Hepatocyte (in vitro differentiated cells): ENCODE results near the gene CYP4X1. TPM values are rescaled to one million over a fixed set of nuclear protein-coding genes. Genes with fewer than 3 reads are reported as not detected.
"Not testable (repeated sequence)": the region's sequence is repeated elsewhere in the genome, so short reads cannot be mapped to it uniquely, and the experiment has no call there.

Source experiments
- DNase-seq: peaks from one replicate; pipeline ENCODE4 v3.0.0-alpha.2; 2016; ENCODE audit warnings: low spot score
- H2AFZ ChIP-seq: fragments of 200-600 bp; sonication (generic); 2 replicates; pipeline ENCODE4 v1.6.0; 2016; ENCODE audit warnings: antibody characterized with exemption, mild to moderate bottlenecking
- H3K27ac ChIP-seq: fragments of 200-600 bp; sonication (generic); 2 replicates; pipeline ENCODE4 v1.5.1; 2016; ENCODE audit warnings: mild to moderate bottlenecking
- H3K27me3 ChIP-seq: fragments of 200-600 bp; sonication (generic); 2 replicates; pipeline ENCODE4 v1.6.1; 2016
- H3K36me3 ChIP-seq: fragments of 200-600 bp; sonication (generic); replicated peaks from 2 replicates; pipeline ENCODE4 v1.5.1; 2016; ENCODE audit warnings: low read depth; ENCODE audit not compliant: insufficient read depth
- H3K4me1 ChIP-seq: fragments of 200-600 bp; sonication (generic); 2 replicates; pipeline ENCODE4 v1.5.1; 2016; ENCODE audit warnings: mild to moderate bottlenecking, moderate library complexity; ENCODE audit not compliant: insufficient read depth
- H3K4me2 ChIP-seq: fragments of 200-600 bp; sonication (generic); 2 replicates; pipeline ENCODE4 v1.6.0; 2016
- H3K4me3 ChIP-seq: fragments of 200-600 bp; sonication (generic); 2 replicates; pipeline ENCODE4 v1.5.1; 2016; ENCODE audit warnings: mild to moderate bottlenecking
- H3K79me2 ChIP-seq: fragments of 200-600 bp; sonication (generic); 2 replicates; pipeline ENCODE4 v1.6.0; 2017; ENCODE audit warnings: mild to moderate bottlenecking
- H3K9me2 ChIP-seq: fragments of 200-600 bp; sonication (generic); replicated peaks from 2 replicates; pipeline ENCODE4 v1.6.0; 2017; ENCODE audit warnings: mild to moderate bottlenecking; ENCODE audit not compliant: insufficient read depth
- H3K9me3 ChIP-seq: fragments of 200-600 bp; sonication (generic); 2 replicates; pipeline ENCODE4 v1.5.1; 2016; ENCODE audit warnings: low read depth, mild to moderate bottlenecking
- H4K20me1 ChIP-seq: fragments of 200-600 bp; sonication (generic); 2 replicates; pipeline ENCODE4 v1.6.0; 2016; ENCODE audit warnings: mild to moderate bottlenecking; ENCODE audit not compliant: insufficient read depth, poor library complexity, severe bottlenecking
- CTCF ChIP-seq: fragments of 200-600 bp; sonication (generic); IDR thresholded peaks from 2 replicates; pipeline ENCODE4 v1.5.1; 2016; ENCODE audit warnings: antibody characterized with exemption, mild to moderate bottlenecking; ENCODE audit not compliant: poor library complexity
- EZH2 ChIP-seq: fragments of 200-600 bp; sonication (generic); IDR thresholded peaks from 2 replicates; pipeline ENCODE4 v1.6.1; 2016; ENCODE audit warnings: antibody characterized with exemption, mild to moderate bottlenecking, borderline replicate concordance
- EZH2phosphoT487 ChIP-seq: fragments of 200-600 bp; sonication (generic); IDR thresholded peaks from one replicate; pipeline ENCODE4 v1.6.1; 2018; ENCODE audit warnings: antibody characterized with exemption, mild to moderate bottlenecking, low read depth, moderate library complexity; ENCODE audit not compliant: unreplicated experiment, severe bottlenecking
- WGBS: methylation state at CpG from one replicate; pipeline ENCODE4 v1.1.6; 2016; ENCODE audit warnings: low lambda C conversion rate; ENCODE audit errors: missing lambda C conversion rate; 5-methylcytosine and 5-hydroxymethylcytosine counted together
- polyA plus RNA-seq: library from polyadenylated mRNA; unstranded; fragments of >200 nt; fragmentation: Nextera tagmentation; extraction: Ambion mirVana; gene quantifications from 2 replicates; pipeline ENCODE4 v1.2.1, GENCODE V29; 2016
- total RNA-seq: library from RNA; depleted of rRNA; stranded (reverse); fragments of >200 nt; gene quantifications from 2 replicates; pipeline ENCODE4 v1.2.3, GENCODE V29; 2014

Gene CYP4X1
- 0.97 and 1.7 TPM in 2 replicates for total RNA-seq
- 1.1 and 1.8 TPM in 2 replicates for polyA plus RNA-seq

GRCh38 chr1:47023268-47024140 is at the start of gene CYP4X1:
Gene CYP4X1, plus strand, starts transcription at chr1:47023669. Its CDS starts 149 bp downstream, at chr1:47023818.
- no peaks in the 10 kb centered on the region for H3K9me2 ChIP-seq
- peak; percentile 23 for DNase-seq
- WGBS: 4% methylated on average over 35 of the region's 49 CpGs
- no peak within 1 kb of the TSS for H3K27ac ChIP-seq
- peak within 1 kb of the TSS; percentile 93 for H3K4me2 ChIP-seq
- no peaks in the 10 kb centered on the region for H4K20me1 ChIP-seq
- H3K36me3 ChIP-seq: no peaks in the 10 kb centered on the region
- H3K79me2 ChIP-seq: no peaks in the 10 kb centered on the region
- H3K27me3 ChIP-seq: peaks cover 34% of the 10 kb centered on the region
- no peaks in the 10 kb centered on the region for H3K9me3 ChIP-seq
- TF ChIP-seq CTCF: no peak
- no peak for TF ChIP-seq EZH2
- TF ChIP-seq EZH2phosphoT487: no peak
- H3K4me3 ChIP-seq: peak within 1 kb of the TSS; percentile 45
- peak within 1 kb of the TSS; percentile 49 for H2AFZ ChIP-seq
- no peaks in the 10 kb centered on the region for H3K4me1 ChIP-seq

GRCh38 chr1:46983166-46983829 is 40.2 kb upstream of the CYP4X1 start:
- 39% methylated on average over 7 of the region's 7 CpGs for WGBS
- Histone ChIP-seq H3K79me2 (no peaks in the 10 kb centered on the region), H4K20me1 (no peaks in the 10 kb centered on the region), H3K9me3 (no peaks in the 10 kb centered on the region), H2AFZ (no peak overlapping the region), H3K4me1 (no peaks in the 10 kb centered on the region), H3K4me2 (no peak overlapping the region), H3K27ac (no peak overlapping the region), H3K27me3 (peaks cover 5% of the 10 kb centered on the region), H3K4me3 (no peak overlapping the region), H3K36me3 (no peaks in the 10 kb centered on the region), H3K9me2 (no peaks in the 10 kb centered on the region)
- no peak for TF ChIP-seq EZH2phosphoT487
- DNase-seq: no peak

GRCh38 chr1:46983830-46984586 is 39.5 kb upstream of the CYP4X1 start:
- no peak for DNase-seq
- no peak for TF ChIP-seq CTCF
- no peak for TF ChIP-seq EZH2
- no peak for TF ChIP-seq EZH2phosphoT487
- Histone ChIP-seq H3K4me1 (no peaks in the 10 kb centered on the region), H3K4me3 (no peak overlapping the region), H3K79me2 (no peaks in the 10 kb centered on the region), H4K20me1 (no peaks in the 10 kb centered on the region), H3K36me3 (no peaks in the 10 kb centered on the region), H3K4me2 (no peak overlapping the region), H3K9me3 (no peaks in the 10 kb centered on the region), H3K27me3 (peaks cover 5% of the 10 kb centered on the region), H3K9me2 (no peaks in the 10 kb centered on the region), H3K27ac (no peak overlapping the region), H2AFZ (no peak overlapping the region)
- WGBS: 32% methylated on average over 3 of the region's 3 CpGs

- H3K4me1 ChIP-seq, H3K36me3 ChIP-seq, DNase-seq, H3K9me3 ChIP-seq, H3K27me3 ChIP-seq, H3K9me2 ChIP-seq, H3K4me3 ChIP-seq, H3K4me2 ChIP-seq, H4K20me1 ChIP-seq, H2AFZ ChIP-seq, H3K27ac ChIP-seq, H3K79me2 ChIP-seq: not testable (repeated sequence)
- 88% methylated on average over 2 of the region's 2 CpGs for WGBS
These were observed 32.9 kb upstream of the CYP4X1 start for GRCh38 chr1:46990541-46990940.
